Ovary (tissue), 9 donors: Measurements from ENCODE around the gene MXD4. TPM values are rescaled to one million over a fixed set of nuclear protein-coding genes. Genes with fewer than 3 reads are reported as not detected.

Source experiments
- DNase-seq, 5 donors: peaks; one replicate each; pipeline ENCODE4 v3.0.0-alpha.2; 2019 to 2020
- H3K27ac ChIP-seq, 2 donors: fragments of 200-600 bp; one replicate each; pipeline versions ENCODE4 v1.5.1 to v1.8.0; 2019 to 2022
- H3K27me3 ChIP-seq: fragments of 200-600 bp; one replicate; pipeline ENCODE4 v1.8.0; 2022
- H3K36me3 ChIP-seq: fragments of 200-600 bp; sonication (generic); one replicate; pipeline ENCODE4 v1.5.1; 2019
- H3K4me1 ChIP-seq: one replicate; pipeline ENCODE4 v1.8.1; 2013; ENCODE audit warnings: mild to moderate bottlenecking, moderate library complexity; ENCODE audit not compliant: insufficient read depth
- H3K4me3 ChIP-seq: fragments of 200-600 bp; sonication (generic); one replicate; pipeline ENCODE4 v1.5.1; 2017
- H3K9me3 ChIP-seq, 2 donors: fragments of 200-600 bp in 1 of 2; sonication (generic) in 1 of 2; one replicate each; pipeline versions ENCODE4 v1.5.1 to v1.8.1; 2013 to 2019; ENCODE audit warnings: mild to moderate bottlenecking in 1 of 2, moderate library complexity in 1 of 2
- EP300 ChIP-seq: sonication (generic); formaldehyde crosslinking; IDR thresholded peaks from one replicate; pipeline ENCODE4 v1.6.1; 2017; ENCODE audit warnings: antibody characterized with exemption
- POLR2A ChIP-seq: fragments of 450-650 bp; IDR thresholded peaks from one replicate; pipeline ENCODE4 v1.6.1; 2017; ENCODE audit warnings: antibody characterized with exemption, mild to moderate bottlenecking, moderate library complexity
- WGBS, 3 donors: extraction: QIAGEN DNeasy Blood & Tissue Kit in 1 of 3; methylation state at CpG; one replicate each; pipeline versions ENCODE4 v1.1.5 to v1.1.7; 2013 to 2017; 5-methylcytosine and 5-hydroxymethylcytosine counted together
- intact Hi-C, 4 donors: fragments of 100-400 bp; cut with DNase I; formaldehyde crosslinking; loops; one replicate each; pipeline versions ENCODE4 v1.11.0 to v1.15.1; 2022 to 2023
- polyA plus RNA-seq, 2 donors: library from polyadenylated mRNA; stranded (reverse); fragments of 200-250 nt in 1 of 2; fragments of 350-450 nt in 1 of 2; fragmentation: Illumina TruSeq in 1 of 2; extraction: RNeasy Lipid Tissue Mini Kit (QIAGEN cat#74804) in 1 of 2; gene quantifications; one replicate each; pipeline ENCODE4 v1.2.3, GENCODE V29; 2013 to 2014
- total RNA-seq, 7 donors: library from RNA; depleted of rRNA in 2 of 7; stranded (reverse); fragments of >200 nt in 2 of 7; fragmentation: NEBNext Ultra II Directional in 3 of 7; extraction: Animal tissue kit (Norgen Biotek cat#: 25700) in 3 of 7; gene quantifications; one replicate each; pipeline versions ENCODE4 v1.1.0 to v1.2.4, GENCODE V29; 2016 to 2023
- TF ChIP-seq, protein P1 (sequence below), 3 donors: fragments of 450-650 bp in 2 of 3; fragments of 200-600 bp in 1 of 3; IDR thresholded peaks; one replicate each; pipeline versions ENCODE4 v1.5.1 to v1.8.0; 2016 to 2022; ENCODE audit warnings: antibody characterized with exemption in 3 of 3, mild to moderate bottlenecking in 1 of 3
- donor health status: DM: no; HTN: no; CAD: no; lungs with moderate emphysema.
- donor health status: DM: no; HTN: no; CAD: no.
- donor health status: Bipolar disorder and iron deficiency.
- donor health status: DM: yes; HTN: yes; CAD: no.
- donor health status: DM: no; HTN: no; CAD: no.
- donor health status: DM: yes; HTN: yes; CAD: no.

Gene MXD4
- total and polyA plus RNA-seq, 9 donors = 10.3 to 51.4 (median 35.3) TPM

- DNase-seq = peak in 1 of 5 donors; percentile 16
- Histone ChIP-seq H3K9me3 (no peaks in the 10 kb centered on the region), H3K27me3 (no peaks in the 10 kb centered on the region), H3K36me3 (no peaks in the 10 kb centered on the region), H3K27ac (no peak overlapping the region), H3K4me1 (no peaks in the 10 kb centered on the region), H3K4me3 (no peak overlapping the region)
- intact Hi-C loops = no loop called here
- no peak for TF ChIP-seq EP300
- TF ChIP-seq POLR2A = no peak
- TF ChIP-seq, protein P1, sequence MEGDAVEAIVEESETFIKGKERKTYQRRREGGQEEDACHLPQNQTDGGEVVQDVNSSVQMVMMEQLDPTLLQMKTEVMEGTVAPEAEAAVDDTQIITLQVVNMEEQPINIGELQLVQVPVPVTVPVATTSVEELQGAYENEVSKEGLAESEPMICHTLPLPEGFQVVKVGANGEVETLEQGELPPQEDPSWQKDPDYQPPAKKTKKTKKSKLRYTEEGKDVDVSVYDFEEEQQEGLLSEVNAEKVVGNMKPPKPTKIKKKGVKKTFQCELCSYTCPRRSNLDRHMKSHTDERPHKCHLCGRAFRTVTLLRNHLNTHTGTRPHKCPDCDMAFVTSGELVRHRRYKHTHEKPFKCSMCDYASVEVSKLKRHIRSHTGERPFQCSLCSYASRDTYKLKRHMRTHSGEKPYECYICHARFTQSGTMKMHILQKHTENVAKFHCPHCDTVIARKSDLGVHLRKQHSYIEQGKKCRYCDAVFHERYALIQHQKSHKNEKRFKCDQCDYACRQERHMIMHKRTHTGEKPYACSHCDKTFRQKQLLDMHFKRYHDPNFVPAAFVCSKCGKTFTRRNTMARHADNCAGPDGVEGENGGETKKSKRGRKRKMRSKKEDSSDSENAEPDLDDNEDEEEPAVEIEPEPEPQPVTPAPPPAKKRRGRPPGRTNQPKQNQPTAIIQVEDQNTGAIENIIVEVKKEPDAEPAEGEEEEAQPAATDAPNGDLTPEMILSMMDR (IDR thresholded peaks at IDR 0.05) = no peak
- WGBS, 3 donors = 92 to 96% (median 93%) methylated on average over 9 of the region's 9 CpGs
Observed at GRCh38 chr4:2290488-2290887, 28.6 kb upstream of the MXD4 start.

GRCh38 chr4:2289955-2290333 lies 28.0 kb upstream of the MXD4 start:
- no peaks in the 10 kb centered on the region for H3K4me1 ChIP-seq
- no peaks in the 10 kb centered on the region for H3K9me3 ChIP-seq
- intact Hi-C loops = no loop called here
- peak in 1 of 5 donors; percentile 13 for DNase-seq
- no peaks in the 10 kb centered on the region for H3K27me3 ChIP-seq
- H3K36me3 ChIP-seq = no peaks in the 10 kb centered on the region
- 89 to 98% (median 97%) methylated on average over 4 to 11 of the region's 11 CpGs for WGBS, 3 donors
- no peak overlapping the region for H3K4me3 ChIP-seq
- TF ChIP-seq, protein P1 (IDR thresholded peaks at IDR 0.05) = no peak
- no peak for TF ChIP-seq EP300
- TF ChIP-seq POLR2A = no peak
- H3K27ac ChIP-seq = no peak overlapping the region

GRCh38 chr4:2289311-2289954 lies 27.5 kb upstream of the MXD4 start:
- peak in 1 of 5 donors; percentile 22 for DNase-seq
- no peak for TF ChIP-seq EP300
- TF ChIP-seq POLR2A = no peak
- TF ChIP-seq, protein P1 (IDR thresholded peaks at IDR 0.05) = no peak
- 87 to 90% (median 89%) methylated on average over 12 to 14 of the region's 14 CpGs for WGBS, 3 donors
- intact Hi-C loops = no loop called here
- H3K27me3 ChIP-seq = no peaks in the 10 kb centered on the region
- no peaks in the 10 kb centered on the region for H3K36me3 ChIP-seq
- no peak overlapping the region for H3K4me3 ChIP-seq
- H3K27ac ChIP-seq = no peak overlapping the region
- H3K9me3 ChIP-seq = no peaks in the 10 kb centered on the region
- H3K4me1 ChIP-seq = no peaks in the 10 kb centered on the region

DNA sequence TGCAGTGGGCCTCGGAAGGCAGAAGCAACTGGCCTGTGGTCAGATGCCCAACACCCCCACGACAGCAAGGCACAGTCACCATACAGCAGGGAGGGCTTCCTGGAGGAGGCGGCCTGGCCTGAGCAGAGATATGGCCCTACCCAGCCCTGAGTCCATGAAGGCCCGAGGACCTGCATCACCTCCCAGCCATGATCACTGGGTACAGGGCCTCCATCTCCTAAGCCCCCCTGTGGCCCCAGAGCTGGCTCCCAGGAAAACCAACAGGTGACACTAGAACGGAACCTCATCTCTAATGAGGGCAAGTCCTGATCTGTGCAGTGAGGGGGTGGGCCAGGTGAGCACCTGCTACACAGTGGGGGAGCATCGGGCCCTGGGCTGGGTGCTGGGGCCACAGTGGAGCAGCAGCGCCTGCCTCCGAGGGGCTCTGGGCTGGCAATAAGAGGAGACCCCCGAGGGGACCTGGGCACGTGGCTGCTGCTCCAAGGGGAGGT lies 26.2 kb upstream of the MXD4 start:
- intact Hi-C loops = no loop called here
- Histone ChIP-seq H3K4me3 (no peak overlapping the region), H3K27me3 (no peaks in the 10 kb centered on the region), H3K4me1 (no peaks in the 10 kb centered on the region), H3K27ac (no peak overlapping the region), H3K9me3 (no peaks in the 10 kb centered on the region), H3K36me3 (no peaks in the 10 kb centered on the region)
- TF ChIP-seq EP300 (no peak), POLR2A (no peak)
- TF ChIP-seq, protein P1 (IDR thresholded peaks at IDR 0.05) = no peak
- DNase-seq = peak in 1 of 5 donors; percentile 19
- WGBS, 3 donors = 87 to 89% (median 87%) methylated on average over 9 to 10 of the region's 10 CpGs
